GM18868 (cell line): ENCODE measurements around the gene MYO18B.
"Not testable (repeated sequence)": the region's sequence is repeated elsewhere in the genome, so short reads cannot be mapped to it uniquely, and the experiment has no call there.

ENCODE experiments used
- ATAC-seq: cut with Tn5 transposase; IDR thresholded peaks from one replicate; pipeline ENCODE4 v1.9.1; 2021; ENCODE audit warnings: mild to moderate bottlenecking, moderate library complexity; ENCODE audit not compliant: unreplicated experiment

MYO18B gene

DNA sequence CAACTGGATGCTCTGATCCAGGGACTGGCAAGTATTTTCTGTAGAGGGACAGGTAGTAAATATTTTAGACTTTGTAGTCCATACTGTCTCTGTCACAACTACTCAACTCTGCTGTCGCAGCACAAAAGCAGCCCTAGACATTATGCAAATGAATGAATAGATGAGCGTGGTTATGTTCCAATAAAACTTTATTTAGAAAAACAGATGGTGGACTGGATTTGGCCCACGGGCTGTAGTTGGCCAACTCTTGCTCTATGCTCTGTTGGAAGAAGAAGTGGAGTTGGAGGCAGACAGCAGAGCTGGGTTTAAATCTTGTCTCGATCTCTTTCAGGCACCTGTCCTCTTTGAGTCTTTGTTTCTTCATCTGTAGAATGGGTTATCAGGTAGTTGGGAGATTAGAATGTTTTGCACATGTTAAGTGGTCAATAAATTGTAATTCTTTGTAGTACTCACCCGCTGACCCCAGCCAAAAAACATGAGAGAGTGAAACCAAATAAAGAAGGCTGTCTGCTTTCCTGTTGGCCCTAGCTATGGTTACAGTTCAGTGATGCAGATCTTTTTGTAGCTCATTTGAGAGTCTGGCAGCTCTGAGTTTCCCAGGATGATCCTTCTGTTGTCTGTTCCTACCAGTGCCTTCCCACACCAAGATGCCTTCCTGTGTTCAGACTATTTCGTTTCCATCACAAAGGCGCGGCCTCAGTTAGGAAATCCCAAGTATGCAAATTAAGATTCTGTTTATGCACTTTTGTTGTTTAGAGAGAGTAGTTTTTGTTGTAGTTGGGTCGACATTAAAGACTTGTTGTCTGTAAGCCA, 229.2 kb downstream of the MYO18B start:
- no peak for ATAC-seq

- no peak for ATAC-seq
Measured at GRCh38 chr22:25972397-25972796, 230.4 kb downstream of the MYO18B start.

DNA sequence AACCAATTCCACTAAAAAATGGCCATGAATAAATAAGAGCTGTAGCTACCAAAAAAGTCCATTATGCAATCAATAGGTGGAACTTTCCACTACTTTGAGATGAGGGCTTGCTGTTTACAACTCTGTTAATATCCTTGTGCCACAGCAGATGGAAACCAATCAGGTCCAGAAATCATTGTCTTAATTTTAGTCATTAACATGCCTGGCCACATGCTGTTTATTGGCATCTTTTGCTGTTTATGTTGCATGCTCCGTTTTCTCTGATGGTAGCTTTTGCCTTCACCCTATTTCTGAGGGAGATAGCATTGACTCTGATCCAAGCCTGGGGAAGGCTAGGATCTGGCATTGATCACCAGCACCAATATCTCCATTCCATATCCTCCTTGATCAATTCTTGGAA, 234.4 kb downstream of the MYO18B start:
- no peak for ATAC-seq

- no peak for ATAC-seq
Measured at GRCh38 chr22:25979968-25980367, 238.0 kb downstream of the MYO18B start.

DNA sequence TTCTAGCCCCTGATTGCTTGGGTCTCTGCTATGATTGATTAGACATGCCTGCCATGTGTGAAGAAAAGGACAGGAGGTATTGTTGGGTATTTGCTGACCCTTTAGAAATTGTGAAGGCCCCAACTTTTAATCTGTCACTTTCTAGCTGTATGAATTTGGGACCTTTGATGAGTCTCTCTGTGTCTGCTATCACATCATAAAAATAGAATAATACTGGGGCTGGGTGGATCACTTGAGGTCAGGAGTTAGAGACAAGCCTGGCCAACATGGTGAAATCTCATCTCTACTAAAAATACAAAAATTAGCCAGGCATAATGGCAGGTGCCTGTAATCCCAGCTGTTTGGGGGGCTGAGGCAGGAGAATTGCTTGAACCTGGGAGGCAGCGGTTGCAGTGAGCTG, 242.9 kb downstream of the MYO18B start:
- ATAC-seq, result not testable (repeated sequence)

DNA sequence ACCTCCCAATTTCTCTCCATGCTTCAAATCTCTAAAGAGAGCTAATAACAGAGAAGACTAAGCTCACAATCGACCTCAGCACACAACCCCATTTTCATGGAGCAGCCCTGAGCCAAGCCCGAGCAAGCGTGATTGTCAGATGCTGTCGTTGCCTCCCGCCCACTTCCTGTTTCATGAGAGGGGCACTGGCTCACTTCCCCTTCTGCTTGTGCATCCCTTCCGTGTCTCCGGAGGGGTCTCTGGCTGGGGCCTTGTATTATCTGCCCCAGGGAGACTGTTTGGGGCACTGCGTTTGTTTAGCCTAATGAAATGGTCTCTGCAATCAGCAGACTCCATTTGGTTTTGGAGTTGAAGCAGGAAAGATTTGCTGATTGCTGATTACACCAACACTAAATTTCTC, 246.0 kb downstream of the MYO18B start:
- ATAC-seq, result no peak

GRCh38 chr22:25990940-25991339, 249.0 kb downstream of the MYO18B start:
- no peak for ATAC-seq

GRCh38 chr22:25992331-25992730, 250.3 kb downstream of the MYO18B start:
- no peak for ATAC-seq

- no peak for ATAC-seq
Measured at GRCh38 chr22:25996669-25997068, 254.7 kb downstream of the MYO18B start.

DNA sequence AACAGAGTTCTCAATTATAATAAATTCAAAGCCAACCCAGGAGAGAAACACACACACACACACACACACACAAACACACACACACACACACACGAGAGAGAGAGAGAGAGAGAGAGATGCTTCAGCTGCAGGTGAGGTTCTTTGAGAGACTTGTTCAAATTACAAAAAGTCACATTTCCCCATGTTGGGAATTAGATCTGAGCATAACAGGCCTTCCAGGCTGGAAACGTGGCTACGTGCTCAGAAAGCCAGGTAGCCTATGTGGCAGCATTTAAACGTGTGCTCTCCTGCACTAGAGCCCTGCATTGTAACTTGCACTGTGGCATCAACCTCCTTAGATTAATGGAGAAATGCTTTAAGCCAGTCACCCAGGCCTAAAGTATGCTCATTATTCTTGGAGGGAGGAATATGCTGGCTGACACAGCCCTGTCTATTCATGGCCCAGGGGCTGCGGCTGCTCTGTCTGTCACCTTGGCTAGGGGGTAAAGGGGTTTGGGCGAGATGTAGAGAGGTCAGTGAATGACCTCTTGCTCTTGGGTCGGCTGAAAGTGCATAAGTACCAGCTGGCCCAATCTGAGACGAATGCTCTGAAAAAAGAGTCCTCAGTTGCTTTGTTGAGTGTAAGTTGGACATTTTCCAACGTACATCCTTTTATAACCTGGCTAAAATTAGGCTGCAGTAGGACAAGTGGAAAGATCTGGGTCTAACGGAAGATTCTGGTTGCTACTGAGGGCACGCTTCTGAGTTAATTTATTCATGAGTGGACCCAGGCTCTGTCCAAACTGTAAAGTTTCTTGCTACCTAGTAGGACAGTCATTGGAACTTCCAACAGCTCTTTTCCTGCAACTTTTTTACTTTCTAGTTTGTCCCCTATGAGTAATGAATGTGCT, 256.1 kb downstream of the MYO18B start:
- ATAC-seq, result no peak

GRCh38 chr22:26002456-26002855, 260.5 kb downstream of the MYO18B start:
- no peak for ATAC-seq

- ATAC-seq, result no peak
Measured at GRCh38 chr22:26004477-26004876, 262.5 kb downstream of the MYO18B start.

- no peak for ATAC-seq
Measured at GRCh38 chr22:26008587-26008986, 266.6 kb downstream of the MYO18B start.

DNA sequence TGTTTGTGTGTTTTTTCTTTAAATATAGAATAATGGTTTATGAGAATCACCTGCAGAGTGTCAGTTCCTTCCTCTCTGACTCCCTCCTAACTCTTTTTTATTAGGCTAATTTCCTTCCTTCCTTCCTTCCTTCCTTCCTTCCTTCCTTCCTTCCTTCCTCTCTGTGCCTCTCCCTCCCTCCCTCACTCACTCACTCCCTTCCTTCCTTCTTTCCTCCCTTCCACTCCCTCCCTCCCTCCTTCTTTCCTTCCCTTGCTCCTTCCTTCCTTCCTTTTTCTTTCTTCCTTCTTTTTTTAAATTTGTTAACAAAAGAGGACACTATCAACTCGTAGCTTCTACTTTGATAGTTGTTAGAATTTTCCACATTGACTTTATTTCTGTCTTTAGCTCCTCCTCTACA, 274.9 kb downstream of the MYO18B start:
- no peak for ATAC-seq

DNA sequence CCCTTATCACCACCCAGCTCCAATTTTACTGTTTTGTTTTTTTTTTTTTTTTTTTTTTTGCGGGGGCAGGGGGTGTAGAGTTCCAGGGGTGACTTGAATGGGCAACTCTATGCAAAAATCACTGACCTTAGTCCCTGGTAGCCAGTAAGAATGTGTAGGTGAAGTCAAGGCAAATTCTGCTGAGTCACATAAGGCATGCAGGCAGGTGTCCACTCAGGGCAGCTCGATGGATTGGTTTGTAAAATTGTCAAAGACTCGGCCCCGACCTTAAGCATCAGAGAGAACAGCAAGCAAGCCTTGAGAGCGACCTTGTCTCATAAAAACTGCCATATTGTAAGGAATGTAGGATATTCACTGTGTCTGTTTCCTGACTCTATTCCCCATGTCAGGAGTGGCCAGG, 275.9 kb downstream of the MYO18B start:
- no peak for ATAC-seq

- no peak for ATAC-seq
Measured at GRCh38 chr22:26019596-26019995, 277.6 kb downstream of the MYO18B start.

DNA sequence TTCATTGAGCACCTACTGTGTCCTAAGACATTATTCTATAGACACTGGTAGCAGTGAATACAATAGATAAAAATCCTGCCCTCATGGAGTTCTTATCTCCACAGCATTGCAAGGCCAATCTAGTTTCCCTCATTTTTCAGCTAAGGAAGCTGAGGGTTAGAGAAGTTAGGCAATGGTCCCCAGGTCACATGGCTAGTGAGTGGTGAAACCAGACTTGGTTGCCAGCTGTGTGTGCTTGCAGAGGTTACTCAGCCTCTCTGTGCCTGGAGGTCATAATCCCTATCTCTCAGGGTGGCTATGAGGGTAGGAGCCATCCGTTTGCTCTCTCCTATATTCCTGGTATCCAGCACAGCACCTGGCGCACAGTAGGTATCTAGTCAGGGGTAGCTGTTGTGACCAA, 279.5 kb downstream of the MYO18B start:
- ATAC-seq, result no peak

GRCh38 chr22:26023104-26023775, 281.3 kb downstream of the MYO18B start:
- no peak for ATAC-seq

DNA sequence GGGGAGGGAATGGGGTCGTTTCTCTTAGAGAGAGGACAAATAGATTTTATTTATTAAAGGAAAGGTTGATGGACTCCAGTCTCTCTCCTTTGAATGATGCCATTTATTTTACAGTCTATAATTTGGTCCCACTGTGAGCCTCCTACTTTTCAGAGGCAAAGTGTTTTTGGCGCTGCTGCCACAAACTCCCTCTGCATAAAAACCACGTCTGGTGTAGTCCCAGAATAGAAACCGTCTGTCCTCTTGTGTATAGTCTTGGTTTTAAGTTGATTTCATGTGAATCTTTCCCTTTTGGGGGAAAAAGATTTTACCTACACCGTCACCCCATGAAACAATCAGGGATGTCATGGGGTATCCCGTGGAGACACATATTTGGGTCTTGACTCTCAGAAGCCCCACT, 283.6 kb downstream of the MYO18B start:
- no peak for ATAC-seq

- no peak for ATAC-seq
Measured at GRCh38 chr22:26027341-26027740, 285.4 kb downstream of the MYO18B start.

- ATAC-seq, result no peak
Measured at GRCh38 chr22:26031641-26032040, 289.7 kb downstream of the MYO18B start.
